Right cardiac atrium (tissue), 5 donors: ENCODE results near the gene RALGAPA2. TPM values are rescaled to one million over a fixed set of nuclear protein-coding genes. Genes with fewer than 3 reads are reported as not detected.

Experiments
- ATAC-seq, 2 donors: fragments of 200-7000 bp; cut with Tn5 transposase; one replicate each; pipeline versions ENCODE4 v1.8.0 to v1.9.1; 2020; ENCODE audit warnings: moderate library complexity in 2 of 2, mild to moderate bottlenecking in 1 of 2
- DNase-seq, 3 donors: peaks; one replicate each; pipeline ENCODE4 v3.0.0-alpha.2; 2020
- H3K27ac ChIP-seq: one replicate; pipeline ENCODE4 v1.5.1; 2013; ENCODE audit warnings: mild to moderate bottlenecking, low read length, control low read depth, moderate library complexity
- H3K27me3 ChIP-seq: one replicate; pipeline ENCODE4 v1.6.1; 2013; ENCODE audit not compliant: control insufficient read depth, insufficient read depth
- H3K4me1 ChIP-seq: one replicate; pipeline ENCODE4 v1.6.1; 2013; ENCODE audit warnings: low read length; ENCODE audit not compliant: control insufficient read depth, insufficient read depth
- H3K4me3 ChIP-seq: one replicate; pipeline ENCODE4 v1.5.1; 2013; ENCODE audit warnings: low read length, control low read depth
- H3K9me3 ChIP-seq: one replicate; pipeline ENCODE4 v1.6.1; 2013; ENCODE audit warnings: low read length; ENCODE audit not compliant: control insufficient read depth
- WGBS: extraction: QIAGEN DNeasy Blood & Tissue Kit; methylation state at CpG from one replicate; pipeline ENCODE4 v1.1.7; 2013; 5-methylcytosine and 5-hydroxymethylcytosine counted together
- intact Hi-C, 4 donors: fragments of 100-400 bp; cut with DNase I; formaldehyde crosslinking; loops; one replicate each; pipeline versions ENCODE4 v1.11.0 to v1.14.0; 2022 to 2023
- polyA plus RNA-seq: library from polyadenylated mRNA; stranded (reverse); fragments of 200-250 nt; gene quantifications from one replicate; pipeline ENCODE4 v1.2.3, GENCODE V29; 2013
- total RNA-seq, 4 donors: library from RNA; stranded (reverse); fragmentation: NEBNext Ultra II Directional; extraction: Animal tissue kit (Norgen Biotek cat#: 25700); gene quantifications; one replicate each; pipeline ENCODE4 v1.2.1, GENCODE V29; 2021
- donor health status: healthy with polysubstance abuse.
- donor health status: DM: no; HTN: yes; CAD: no.
- donor health status: DM: no; HTN: no; CAD: no.
- donor health status: DM: no; HTN: yes; CAD: no; lungs with severe emphysema.
- donor health status: DM: yes; HTN: yes; CAD: no.

Gene RALGAPA2
- total and polyA plus RNA-seq, 5 donors, result 7.2 to 32.1 (median 25.8) TPM

DNA sequence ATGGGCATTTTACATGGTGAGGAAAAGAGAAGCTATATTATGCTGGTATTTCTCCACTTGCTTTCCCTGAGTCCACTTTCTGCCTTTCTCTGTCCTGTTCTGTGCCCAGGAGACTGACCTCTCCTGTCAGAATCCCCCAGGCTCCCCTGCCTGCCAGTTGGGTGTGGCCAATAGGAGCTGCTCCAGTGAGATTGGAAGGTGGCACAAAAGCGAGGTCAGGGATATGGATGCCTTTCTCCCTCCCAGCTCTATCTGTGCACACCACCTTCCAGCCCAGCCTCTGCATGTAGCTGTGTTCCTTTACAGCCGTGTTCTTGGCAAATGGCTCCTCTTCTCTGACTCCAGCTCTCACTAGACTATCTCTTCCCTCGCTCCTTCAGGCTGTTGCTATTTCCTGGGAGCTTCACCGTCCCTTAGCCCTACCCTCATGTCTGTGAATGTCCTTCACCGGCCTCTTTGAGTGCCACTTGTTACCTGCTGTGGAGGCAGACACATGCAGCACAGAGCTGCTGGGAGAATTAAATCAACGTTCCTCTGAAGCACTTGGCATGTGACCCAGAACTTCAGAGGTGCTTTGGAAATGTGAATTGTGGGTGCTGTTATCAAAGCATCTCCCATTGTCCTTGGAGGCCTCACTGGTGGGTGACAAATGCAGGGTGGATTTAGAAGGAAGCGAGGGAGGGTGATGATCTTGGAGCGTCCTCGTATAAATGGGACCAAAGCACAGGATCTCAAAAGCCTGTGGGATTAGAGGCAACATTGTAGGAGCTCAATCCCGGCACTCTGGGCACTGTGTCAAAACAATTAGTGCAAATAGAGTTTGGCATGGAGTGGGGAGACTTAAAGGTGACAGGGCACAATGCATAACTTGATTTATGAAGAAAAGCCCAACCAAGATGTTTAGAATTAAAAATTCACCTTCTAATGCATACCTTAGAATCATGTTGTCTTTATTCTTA, 28.9 kb upstream of the RALGAPA2 start:
- 49% methylated on average over 10 of the region's 10 CpGs for WGBS
- intact Hi-C loops, result no loop called here
- Histone ChIP-seq H3K9me3 (no peaks in the 10 kb centered on the region), H3K27ac (peak overlapping the region; percentile 34), H3K4me1 (peaks cover 26% of the 10 kb centered on the region), H3K27me3 (no peaks in the 10 kb centered on the region), H3K4me3 (no peak overlapping the region)
- ATAC-seq (no peak), DNase-seq (peak in 2 of 3 donors; percentile 50 to 55)

- ATAC-seq, result no peak
- intact Hi-C loops, result no loop called here
- no peak for DNase-seq
- no peak overlapping the region for H3K4me3 ChIP-seq
- peaks cover 26% of the 10 kb centered on the region for H3K4me1 ChIP-seq
- no peaks in the 10 kb centered on the region for H3K27me3 ChIP-seq
- H3K27ac ChIP-seq, result no peak overlapping the region
- H3K9me3 ChIP-seq, result no peaks in the 10 kb centered on the region
- WGBS, result 75% methylated on average over 4 of the region's 4 CpGs
These were observed 28.1 kb upstream of the RALGAPA2 start for GRCh38 chr20:20740541-20740940.

- H3K9me3 ChIP-seq, result no peaks in the 10 kb centered on the region
- no peaks in the 10 kb centered on the region for H3K27me3 ChIP-seq
- DNase-seq, result no peak
- intact Hi-C loops, result no loop called here
- 36% methylated on average over 2 of the region's 2 CpGs for WGBS
- peaks cover 14% of the 10 kb centered on the region for H3K4me1 ChIP-seq
- ATAC-seq, result peak in 1 of 2 donors; percentile 25
- H3K4me3 ChIP-seq, result no peak overlapping the region
- no peak overlapping the region for H3K27ac ChIP-seq
These were observed 24.7 kb upstream of the RALGAPA2 start for GRCh38 chr20:20737158-20737557.

- DNase-seq, result no peak
- intact Hi-C loops, result no loop called here
- H3K4me1 ChIP-seq, result peaks cover 10% of the 10 kb centered on the region
These were observed 23.9 kb upstream of the RALGAPA2 start for GRCh38 chr20:20736303-20736702.

GRCh38 chr20:20734475-20734948, 22.1 kb upstream of the RALGAPA2 start:
- Histone ChIP-seq H3K4me3 (no peak overlapping the region), H3K27ac (no peak overlapping the region), H3K9me3 (no peaks in the 10 kb centered on the region), H3K27me3 (no peaks in the 10 kb centered on the region), H3K4me1 (peaks cover 10% of the 10 kb centered on the region)
- WGBS, result 63% methylated on average over 3 of the region's 3 CpGs
- intact Hi-C loops, result no loop called here
- ATAC-seq, result no peak
- no peak for DNase-seq

More at GRCh38 chr20:20736303-20736702, 23.9 kb upstream of the RALGAPA2 start:
- Histone ChIP-seq H3K4me3 (no peak overlapping the region), H3K27ac (no peak overlapping the region), H3K27me3 (no peaks in the 10 kb centered on the region), H3K9me3 (no peaks in the 10 kb centered on the region)
- ATAC-seq, result no peak
- 93% methylated on average over 6 of the region's 6 CpGs for WGBS

DNA sequence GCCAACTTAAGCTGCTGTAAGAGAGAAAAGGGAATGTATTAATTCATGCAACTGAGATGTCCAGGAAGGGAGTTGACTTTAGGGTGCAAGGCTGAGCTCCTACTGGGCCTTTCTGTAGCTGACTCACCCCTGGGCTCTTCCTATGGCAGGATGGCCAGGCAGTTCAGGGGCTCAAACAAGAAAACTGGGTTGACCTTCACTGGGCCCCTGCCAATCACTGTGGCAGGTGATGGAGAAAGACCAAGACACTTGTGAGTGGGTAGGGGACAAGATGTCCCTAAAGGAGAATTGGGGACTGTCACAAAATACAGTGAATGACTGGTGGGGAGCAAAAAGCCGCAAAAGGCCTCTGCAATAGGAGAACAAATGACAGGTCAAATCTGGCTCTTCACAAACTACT, 21.5 kb upstream of the RALGAPA2 start:
- Histone ChIP-seq H3K4me3 (no peak overlapping the region), H3K27ac (no peak overlapping the region), H3K27me3 (no peaks in the 10 kb centered on the region), H3K4me1 (peaks cover 10% of the 10 kb centered on the region), H3K9me3 (no peaks in the 10 kb centered on the region)
- DNase-seq, result no peak
- ATAC-seq, result no peak
- intact Hi-C loops, result no loop called here
- WGBS, result 98% methylated on average over 1 of the region's 1 CpG

DNA sequence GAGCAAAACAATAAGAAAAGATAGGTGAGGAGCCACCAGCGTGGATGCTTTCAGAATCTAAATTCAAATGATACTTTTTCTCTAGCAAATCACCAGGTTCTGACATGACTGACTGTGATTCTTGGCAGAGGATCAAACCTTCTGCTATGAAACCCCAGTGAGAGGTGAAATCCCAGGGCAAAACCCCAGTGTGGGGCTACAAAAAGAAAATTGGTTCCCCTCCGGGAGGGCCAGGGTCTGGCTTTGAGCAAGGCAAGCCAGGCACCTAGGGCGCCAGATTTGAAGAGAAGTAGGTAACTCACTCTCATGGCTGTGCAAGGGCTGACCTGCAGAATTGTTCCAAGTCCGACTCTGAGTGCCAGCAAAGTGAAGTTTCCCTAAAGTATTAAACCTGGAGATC, 20.2 kb upstream of the RALGAPA2 start:
- intact Hi-C loops, result no loop called here
- H3K27ac ChIP-seq, result peak overlapping the region; percentile 3
- no peak overlapping the region for H3K4me3 ChIP-seq
- H3K27me3 ChIP-seq, result no peaks in the 10 kb centered on the region
- 84% methylated on average over 4 of the region's 4 CpGs for WGBS
- H3K9me3 ChIP-seq, result no peaks in the 10 kb centered on the region
- H3K4me1 ChIP-seq, result peaks cover 10% of the 10 kb centered on the region
- DNase-seq, result no peak
- no peak for ATAC-seq

GRCh38 chr20:20731945-20732296, 19.5 kb upstream of the RALGAPA2 start:
- Histone ChIP-seq H3K27me3 (no peaks in the 10 kb centered on the region), H3K4me1 (peaks cover 7% of the 10 kb centered on the region), H3K9me3 (no peaks in the 10 kb centered on the region), H3K4me3 (no peak overlapping the region), H3K27ac (no peak overlapping the region)
- 43% methylated on average over 2 of the region's 2 CpGs for WGBS
- ATAC-seq (peak; percentile 77 to 94), DNase-seq (no peak)
- intact Hi-C loops, result no loop called here

GRCh38 chr20:20731000-20731944, 18.8 kb upstream of the RALGAPA2 start:
- Histone ChIP-seq H3K27me3 (no peaks in the 10 kb centered on the region), H3K4me1 (peaks cover 5% of the 10 kb centered on the region), H3K9me3 (no peaks in the 10 kb centered on the region), H3K27ac (peak overlapping the region; percentile 89), H3K4me3 (no peak overlapping the region)
- ATAC-seq (peak; percentile 75 to 93), DNase-seq (no peak)
- WGBS, result 73% methylated on average over 11 of the region's 11 CpGs
- intact Hi-C loops, result no loop called here

DNA sequence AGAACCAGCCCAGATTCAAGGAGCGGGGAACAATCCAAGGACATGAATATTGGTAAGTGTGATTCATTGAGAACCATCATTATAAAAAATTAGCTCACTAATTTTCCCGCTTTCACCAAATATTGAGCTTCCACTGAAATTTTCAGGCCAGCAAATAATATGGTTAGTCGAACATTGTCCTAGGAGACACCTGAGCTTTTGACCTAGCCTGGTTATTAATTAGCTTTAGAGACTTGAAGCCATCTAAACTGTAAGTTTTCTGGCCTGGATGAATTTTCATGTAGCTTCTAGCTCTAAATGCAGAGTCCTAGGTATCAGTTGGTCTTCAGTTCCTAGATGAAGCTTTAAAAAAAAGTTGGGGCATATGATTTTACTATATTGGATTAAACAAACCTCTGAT, 17.1 kb upstream of the RALGAPA2 start:
- 97% methylated on average over 3 of the region's 3 CpGs for WGBS
- H3K9me3 ChIP-seq, result no peaks in the 10 kb centered on the region
- H3K4me3 ChIP-seq, result no peak overlapping the region
- intact Hi-C loops, result no loop called here
- peaks cover 5% of the 10 kb centered on the region for H3K4me1 ChIP-seq
- ATAC-seq, result no peak
- H3K27ac ChIP-seq, result no peak overlapping the region
- DNase-seq, result no peak
- no peaks in the 10 kb centered on the region for H3K27me3 ChIP-seq

- H3K4me3 ChIP-seq, result no peak overlapping the region
- WGBS, result 91% methylated on average over 4 of the region's 4 CpGs
- H3K27ac ChIP-seq, result no peak overlapping the region
- intact Hi-C loops, result no loop called here
- DNase-seq, result no peak
- H3K9me3 ChIP-seq, result no peaks in the 10 kb centered on the region
- H3K27me3 ChIP-seq, result no peaks in the 10 kb centered on the region
- H3K4me1 ChIP-seq, result no peaks in the 10 kb centered on the region
- ATAC-seq, result no peak
These were observed 9.0 kb upstream of the RALGAPA2 start for GRCh38 chr20:20721489-20721888.
